AG04450 (cell line): ENCODE data around the gene MSX2. TPM values are rescaled to one million over a fixed set of nuclear protein-coding genes. Genes with fewer than 3 reads are reported as not detected.

Experiments used
- CTCF ChIA-PET: fragments of 300-600, 350-600 bp; formaldehyde crosslinking; extraction: SDS; loops from one replicate; lab custom pipeline; 2022; ENCODE audit warnings: antibody characterized with exemption, inconsistent platforms; lab: Charles Lee
- POLR2A ChIA-PET: fragments of 350-600 bp; formaldehyde crosslinking; extraction: SDS; loops from one replicate; lab custom pipeline; 2021; ENCODE audit warnings: antibody characterized with exemption, inconsistent platforms; lab: Yijun Ruan, JAX
- DNase-seq: peaks from one replicate; pipeline ENCODE4 v3.0.0-alpha.2; 2011; ENCODE audit warnings: low read depth, low spot score
- H3K27ac ChIP-seq: one replicate; pipeline ENCODE4 v1.5.1; 2012; ENCODE audit warnings: low read depth, low read length, control low read depth
- H3K27me3 ChIP-seq: one replicate; pipeline ENCODE4 v1.6.0; 2012; ENCODE audit warnings: low read length; ENCODE audit not compliant: control insufficient read depth, insufficient read depth
- H3K4me3 ChIP-seq: 2 replicates; pipeline ENCODE4 v1.5.1; 2011; ENCODE audit warnings: mild to moderate bottlenecking, low read depth, low read length, control low read depth
- H3K9me3 ChIP-seq: 2 replicates; pipeline ENCODE4 v1.5.1; 2012; ENCODE audit warnings: low read length; ENCODE audit not compliant: control insufficient read depth, insufficient read depth
- CTCF ChIP-seq: IDR thresholded peaks from 2 replicates; pipeline ENCODE4 v1.5.1; 2011; ENCODE audit warnings: low read depth, low read length, control low read depth, inconsistent platforms
- polyA plus RNA-seq: library from polyadenylated mRNA; depleted of rRNA; stranded (reverse); fragments of >200 nt; gene quantifications from 2 replicates; pipeline ENCODE4 v1.2.3, GENCODE V29; 2011

The MSX2 gene
- polyA plus RNA-seq, 1 experiment: 7.2 TPM

GRCh38 chr5:174692381-174692780 is 32.0 kb upstream of the MSX2 start:
- H3K27ac ChIP-seq: no peak overlapping the region
- TF ChIP-seq CTCF: no peak
- peaks cover 64% of the 10 kb centered on the region for H3K27me3 ChIP-seq
- ChIA-PET CTCF (interaction anchor here (1.2 kb wide), 1 partner anchor 273 kb away, joined by 3 read pairs; no protein-coding TSS in a partner anchor), POLR2A (no interaction called here)
- no peak overlapping the region for H3K4me3 ChIP-seq
- no peak for DNase-seq
- H3K9me3 ChIP-seq: no peaks in the 10 kb centered on the region

- Histone ChIP-seq H3K27me3 (peaks cover 60% of the 10 kb centered on the region), H3K4me3 (peak overlapping the region; percentile 17; the same call in 1 of the 2 replicates)
- POLR2A ChIA-PET: no interaction called here
Measured at GRCh38 chr5:174692982-174693422, 31.4 kb upstream of the MSX2 start.

GRCh38 chr5:174693697-174694385 is 30.5 kb upstream of the MSX2 start:
- Histone ChIP-seq H3K4me3 (no peak overlapping the region), H3K27me3 (peaks cover 51% of the 10 kb centered on the region), H3K27ac (no peak overlapping the region), H3K9me3 (no peaks in the 10 kb centered on the region)
- TF ChIP-seq CTCF: no peak
- ChIA-PET POLR2A (interaction anchor here (0.6 kb wide), 2 partner anchors 69 to 754 kb away, joined by 3 read pairs; no protein-coding TSS in a partner anchor), CTCF (interaction anchor here (1.0 to 1.2 kb wide), 3 partner anchors 101 to 274 kb away, joined by 3 to 4 read pairs (median 3); no protein-coding TSS in a partner anchor)
- no peak for DNase-seq

More at GRCh38 chr5:174692982-174693422, 31.4 kb upstream of the MSX2 start:
- CTCF ChIA-PET: interaction anchor here (0.6 to 1.2 kb wide), 4 partner anchors 25 to 381 kb away, joined by 3 to 8 read pairs (median 4); no protein-coding TSS in a partner anchor
- no peak for DNase-seq
- Histone ChIP-seq H3K27ac (no peak overlapping the region), H3K9me3 (no peaks in the 10 kb centered on the region)
- no peak for TF ChIP-seq CTCF

- ChIA-PET POLR2A (interaction anchor here (0.6 kb wide), 2 partner anchors 70 to 755 kb away, joined by 3 read pairs; no protein-coding TSS in a partner anchor), CTCF (interaction anchor here (0.6 to 1.1 kb wide), 3 partner anchors 9 to 651 kb away, joined by 3 read pairs; no protein-coding TSS in a partner anchor)
- DNase-seq: no peak
- Histone ChIP-seq H3K9me3 (no peaks in the 10 kb centered on the region), H3K27me3 (peaks cover 44% of the 10 kb centered on the region), H3K27ac (no peak overlapping the region), H3K4me3 (no peak overlapping the region)
- TF ChIP-seq CTCF: no peak
Measured at GRCh38 chr5:174694611-174695010, 29.8 kb upstream of the MSX2 start.

GRCh38 chr5:174698156-174698555 is 26.2 kb upstream of the MSX2 start:
- no peak for DNase-seq
- Histone ChIP-seq H3K4me3 (no peak overlapping the region), H3K9me3 (no peaks in the 10 kb centered on the region), H3K27me3 (peaks cover 25% of the 10 kb centered on the region), H3K27ac (no peak overlapping the region)
- TF ChIP-seq CTCF: no peak
- POLR2A ChIA-PET: no interaction called here
- CTCF ChIA-PET: interaction anchor here (0.6 to 1.3 kb wide), 5 partner anchors 24 to 380 kb away, joined by 3 to 7 read pairs (median 5); no protein-coding TSS in a partner anchor
